BJ (cell line): Measurements from ENCODE around the gene IL15RA. TPM values are rescaled to one million over a fixed set of nuclear protein-coding genes. Genes with fewer than 3 reads are reported as not detected.

Experiments used
- CTCF ChIA-PET: fragments of 350-600 bp; formaldehyde crosslinking; extraction: SDS; loops from one replicate; lab custom pipeline; 2021; ENCODE audit warnings: antibody characterized with exemption, inconsistent platforms; lab: Yijun Ruan, JAX
- POLR2A ChIA-PET: fragments of 300-600 bp; sonication (Branson Sonifier 250); formaldehyde crosslinking; extraction: SDS; loops from one replicate; lab custom pipeline; 2021; ENCODE audit warnings: antibody characterized with exemption; lab: Charles Lee
- DNase-seq: peaks from one replicate; pipeline ENCODE4 v3.0.0-alpha.2; 2011; ENCODE audit warnings: low read depth
- H3K27me3 ChIP-seq: 2 replicates; pipeline ENCODE4 v1.6.0; 2011; ENCODE audit warnings: low read length; ENCODE audit not compliant: control insufficient read depth, insufficient read depth
- H3K36me3 ChIP-seq: 2 replicates; pipeline ENCODE4 v1.5.1; 2011; ENCODE audit warnings: low read length; ENCODE audit not compliant: control insufficient read depth, insufficient read depth
- H3K4me3 ChIP-seq: 2 replicates; pipeline ENCODE4 v1.5.1; 2011; ENCODE audit warnings: low read depth, mild to moderate bottlenecking, control low read depth, low read length
- CTCF ChIP-seq: IDR thresholded peaks from 2 replicates; pipeline ENCODE4 v1.5.1; 2011; ENCODE audit warnings: low read depth, mild to moderate bottlenecking, control low read depth, inconsistent platforms, low read length, moderate library complexity; ENCODE audit not compliant: insufficient read depth
- polyA plus RNA-seq: library from polyadenylated mRNA; depleted of rRNA; stranded (reverse); fragments of >200 nt; gene quantifications from 2 replicates; pipeline ENCODE4 v1.2.3, GENCODE V29; 2011

The IL15RA gene
- polyA plus RNA-seq, 1 experiment, result 7.5 TPM

- DNase-seq, result no peak
Observed at GRCh38 chr10:5940807-5941218, 36.5 kb downstream of the IL15RA start.

GRCh38 chr10:5938291-5938690 is 39.1 kb downstream of the IL15RA start:
- H3K36me3 ChIP-seq, result peaks cover 11% of the 10 kb centered on the region
- no peak for TF ChIP-seq CTCF
- no peak for DNase-seq
- ChIA-PET POLR2A (no interaction called here), CTCF (no interaction called here)
- no peaks in the 10 kb centered on the region for H3K27me3 ChIP-seq
- H3K4me3 ChIP-seq, result no peak overlapping the region

More at GRCh38 chr10:5940807-5941218, 36.5 kb downstream of the IL15RA start:
- Histone ChIP-seq H3K4me3 (no peak overlapping the region), H3K27me3 (no peaks in the 10 kb centered on the region), H3K36me3 (peaks cover 7% of the 10 kb centered on the region)
- POLR2A ChIA-PET, result no interaction called here
- CTCF ChIA-PET, result interaction anchor here (0.7 kb wide), 1 partner anchor 39 kb away, joined by 3 read pairs; no protein-coding TSS in a partner anchor
- TF ChIP-seq CTCF, result no peak

- H3K27me3 ChIP-seq, result no peaks in the 10 kb centered on the region
- no peak for TF ChIP-seq CTCF
- no peak overlapping the region for H3K4me3 ChIP-seq
- POLR2A ChIA-PET, result interaction anchor here (0.5 kb wide), 1 partner anchor 219 kb away, joined by 14 read pairs; no protein-coding TSS in a partner anchor
- DNase-seq, result no peak
- peaks cover 11% of the 10 kb centered on the region for H3K36me3 ChIP-seq
- CTCF ChIA-PET, result no interaction called here
Observed at GRCh38 chr10:5937016-5937415, 40.3 kb downstream of the IL15RA start.

- CTCF ChIA-PET, result interaction anchor here (0.6 kb wide), 1 partner anchor 200 kb away, joined by 3 read pairs; no protein-coding TSS in a partner anchor
- no peak overlapping the region for H3K4me3 ChIP-seq
- peaks cover 15% of the 10 kb centered on the region for H3K36me3 ChIP-seq
- POLR2A ChIA-PET, result no interaction called here
- TF ChIP-seq CTCF, result no peak
- H3K27me3 ChIP-seq, result no peaks in the 10 kb centered on the region
- DNase-seq, result no peak
Observed at GRCh38 chr10:5935628-5936027, 41.7 kb downstream of the IL15RA start.

DNA sequence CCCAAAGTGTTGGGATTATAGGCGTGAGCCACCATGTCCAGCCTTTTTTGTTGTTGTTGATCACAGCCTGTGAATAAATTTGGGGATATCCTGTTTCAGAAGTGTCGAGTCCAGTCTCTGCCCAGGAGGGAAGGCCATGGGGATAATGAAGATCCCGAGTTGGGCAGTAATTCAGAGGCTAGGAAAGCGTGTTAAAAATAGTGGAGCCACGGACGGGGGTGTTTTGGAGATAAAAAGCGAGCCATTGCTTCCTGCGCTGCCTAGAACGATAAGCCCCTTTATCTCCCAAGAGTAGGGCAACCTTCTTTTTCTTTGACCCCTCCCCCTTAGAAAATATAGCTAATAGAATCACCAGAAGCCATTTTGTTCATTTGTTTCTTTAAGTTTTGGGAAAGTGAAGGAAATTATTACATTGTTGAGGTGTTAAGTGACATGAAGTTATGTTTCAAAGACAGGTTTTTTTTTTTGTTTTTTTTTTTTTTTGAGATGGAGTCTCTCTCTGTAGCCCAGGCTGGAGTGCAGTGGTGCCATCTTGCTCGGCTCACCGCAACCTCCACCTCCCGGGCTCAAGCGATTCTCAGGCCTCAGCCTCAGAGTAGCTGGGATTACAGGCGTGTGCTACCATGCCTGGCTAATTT is 43.3 kb downstream of the IL15RA start:
- ChIA-PET CTCF (interaction anchor here (0.6 kb wide), 1 partner anchor 16 kb away, joined by 4 read pairs; no protein-coding TSS in a partner anchor), POLR2A (no interaction called here)
- no peak overlapping the region for H3K4me3 ChIP-seq
- TF ChIP-seq CTCF, result no peak
- peaks cover 18% of the 10 kb centered on the region for H3K36me3 ChIP-seq
- no peak for DNase-seq
- no peaks in the 10 kb centered on the region for H3K27me3 ChIP-seq
